ENCODE data around the gene GPRC5A.

GRCh38 chr12:12859690-12860089 is 31.7 kb upstream of the GPRC5A start:
- TF ChIP-seq ZNF398 (tag by site-specific recombination; IDR thresholded peaks at IDR 0.05) = no peak
- TF ChIP-seq SP2 (tag by site-specific recombination; IDR thresholded peaks at IDR 0.05) = no peak
- TF ChIP-seq ATF2 (tag by site-specific recombination; IDR thresholded peaks at IDR 0.05; ENCODE audit: low read depth) = no peak
- no peak for TF ChIP-seq ZBTB21 (tag by site-specific recombination; IDR thresholded peaks at IDR 0.05)
- TF ChIP-seq ZNF274 (IDR thresholded peaks at IDR 0.05; ENCODE audit: low read length) = no peak
- TF ChIP-seq ZNF274 (tag by site-specific recombination; IDR thresholded peaks at IDR 0.05; ENCODE audit: borderline replicate concordance) = no peak
- no peak for TF ChIP-seq ZNF169 (tag by site-specific recombination; IDR thresholded peaks at IDR 0.05)
- TF ChIP-seq ZSCAN30 (tag by site-specific recombination; IDR thresholded peaks at IDR 0.05) = no peak
- TF ChIP-seq CTCF (tag by site-specific recombination; IDR thresholded peaks at IDR 0.05) = no peak
- no peak for TF ChIP-seq ZNF785 (tag by site-specific recombination; IDR thresholded peaks at IDR 0.05)
- TF ChIP-seq GFI1B (tag by site-specific recombination; IDR thresholded peaks at IDR 0.05) = no peak
- TF ChIP-seq ZNF335 (tag by site-specific recombination; conservative IDR thresholded peaks at IDR 0.05) = no peak
- TF ChIP-seq ZNF16 (tag by site-specific recombination; IDR thresholded peaks at IDR 0.05; ENCODE audit: low read depth) = no peak
- TF ChIP-seq ZNF391 (tag by site-specific recombination; IDR thresholded peaks at IDR 0.05; ENCODE audit: borderline replicate concordance, low read depth) = no peak

All from HEK293 (cell line).